ENCODE measurements around the gene ENTPD5. TPM values are rescaled to one million over a fixed set of nuclear protein-coding genes. Genes with fewer than 3 reads are reported as not detected.

ENTPD5 gene
- total and polyA plus RNA-seq, 2 donors (not counting 3 experiments of a cell fraction or from before 2014, with no cell fraction given), result 8.4 to 13.0 TPM

DNA sequence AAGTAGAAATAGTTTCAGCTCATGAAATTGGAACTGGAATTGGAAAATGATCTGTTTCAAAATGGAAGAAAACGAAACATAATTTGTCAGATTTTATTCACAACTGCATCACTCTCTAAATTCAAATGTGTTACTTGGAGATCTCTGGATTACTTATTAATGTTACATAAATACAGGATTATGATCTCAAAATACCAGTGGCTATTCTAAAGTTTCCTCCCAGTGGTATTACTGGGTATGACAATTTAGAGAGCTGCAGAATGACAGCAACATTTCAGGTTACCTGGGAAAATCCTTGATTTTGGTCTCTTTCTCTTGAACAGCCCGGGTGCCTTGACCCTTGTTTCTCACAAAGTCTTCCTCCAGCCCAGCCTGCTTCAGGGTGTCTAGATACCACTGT is 83.4 kb downstream of the ENTPD5 start:
- Histone ChIP-seq H3K79me2 (ENCODE audit: control insufficient read depth, insufficient read depth, low read length) (no peaks in the 10 kb centered on the region), H4K20me1 (replicated peaks; ENCODE audit: control insufficient read depth, extremely low read depth, insufficient read depth, low read length) (no peaks in the 10 kb centered on the region), H2AFZ (ENCODE audit: low read depth, low read length) (no peak overlapping the region), H3K9ac (replicated peaks; ENCODE audit: extremely low read depth, insufficient read depth, low read length) (no peak overlapping the region), H3K4me1 (ENCODE audit: control insufficient read depth, extremely low read depth, insufficient read depth, low read length) (no peaks in the 10 kb centered on the region), H3K4me3 (replicated peaks in 1 of 3; ENCODE audit: insufficient read depth in 1 of 3, low read depth in 1 of 3, low read length in 3 of 3) (no peak overlapping the region), H3K9me1 (replicated peaks; ENCODE audit: control insufficient read depth, extremely low read depth, insufficient read depth, low read length) (no peaks in the 10 kb centered on the region), H3K27me3 (ENCODE audit: control insufficient read depth in 2 of 2, insufficient read depth in 2 of 2, low read length in 2 of 2) (no peaks in the 10 kb centered on the region), H3K9me3 (replicated peaks; ENCODE audit: control insufficient read depth, insufficient read depth, low read length) (no peaks in the 10 kb centered on the region), H3K36me3 (ENCODE audit: control insufficient read depth in 2 of 2, extremely low read depth in 1 of 2, insufficient read depth in 2 of 2, low read length in 2 of 2) (peaks cover 15 to 16% of the 10 kb centered on the region in 2 experiments), H3K4me2 (ENCODE audit: insufficient read depth, low read length) (no peak overlapping the region), H3K27ac (ENCODE audit: insufficient read depth, low read depth, low read length) (no peak overlapping the region)
- FAIRE-seq, result peak; percentile 67
- CTCF ChIA-PET, result interaction anchor here (0.9 to 2.1 kb wide), 12 partner anchors 10 to 301 kb away, joined by 3 to 20 read pairs (median 4); partner anchors contain the start of genes COQ6, FAM161B and PTGR2
- POLR2A ChIA-PET, result no interaction called here
- TF ChIP-seq, protein P1, sequence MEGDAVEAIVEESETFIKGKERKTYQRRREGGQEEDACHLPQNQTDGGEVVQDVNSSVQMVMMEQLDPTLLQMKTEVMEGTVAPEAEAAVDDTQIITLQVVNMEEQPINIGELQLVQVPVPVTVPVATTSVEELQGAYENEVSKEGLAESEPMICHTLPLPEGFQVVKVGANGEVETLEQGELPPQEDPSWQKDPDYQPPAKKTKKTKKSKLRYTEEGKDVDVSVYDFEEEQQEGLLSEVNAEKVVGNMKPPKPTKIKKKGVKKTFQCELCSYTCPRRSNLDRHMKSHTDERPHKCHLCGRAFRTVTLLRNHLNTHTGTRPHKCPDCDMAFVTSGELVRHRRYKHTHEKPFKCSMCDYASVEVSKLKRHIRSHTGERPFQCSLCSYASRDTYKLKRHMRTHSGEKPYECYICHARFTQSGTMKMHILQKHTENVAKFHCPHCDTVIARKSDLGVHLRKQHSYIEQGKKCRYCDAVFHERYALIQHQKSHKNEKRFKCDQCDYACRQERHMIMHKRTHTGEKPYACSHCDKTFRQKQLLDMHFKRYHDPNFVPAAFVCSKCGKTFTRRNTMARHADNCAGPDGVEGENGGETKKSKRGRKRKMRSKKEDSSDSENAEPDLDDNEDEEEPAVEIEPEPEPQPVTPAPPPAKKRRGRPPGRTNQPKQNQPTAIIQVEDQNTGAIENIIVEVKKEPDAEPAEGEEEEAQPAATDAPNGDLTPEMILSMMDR (IDR thresholded peaks at IDR 0.05; ENCODE audit: extremely low read depth in 1 of 2, insufficient read depth in 1 of 2, low read depth in 1 of 2, low read length in 2 of 2), result peak in 1 of 2 donors; percentile 26
- no peak for TF ChIP-seq POLR2AphosphoS5 (IDR thresholded peaks at IDR 0.05; ENCODE audit: insufficient read depth, low read depth, low read length)
- no peak for TF ChIP-seq GATA2 (IDR thresholded peaks at IDR 0.05; ENCODE audit: insufficient read depth, insufficient read length, low read depth, low read length)
- TF ChIP-seq, protein P2, sequence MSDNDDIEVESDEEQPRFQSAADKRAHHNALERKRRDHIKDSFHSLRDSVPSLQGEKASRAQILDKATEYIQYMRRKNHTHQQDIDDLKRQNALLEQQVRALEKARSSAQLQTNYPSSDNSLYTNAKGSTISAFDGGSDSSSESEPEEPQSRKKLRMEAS (IDR thresholded peaks at IDR 0.05; ENCODE audit: insufficient read depth, insufficient read length), result no peak
- BruUV-seq (replicated peaks), result no TSS peak
- dilution Hi-C loops (cut with MboI; ENCODE audit: extremely low pct_ligation_motif_present, low sequenced_read_pairs) (no loop called here), intact Hi-C loops (cut with micrococcal nuclease) (no loop called here)
- peak; percentile 30 for DNase-seq (ENCODE audit: low read depth, low spot score)

DNA sequence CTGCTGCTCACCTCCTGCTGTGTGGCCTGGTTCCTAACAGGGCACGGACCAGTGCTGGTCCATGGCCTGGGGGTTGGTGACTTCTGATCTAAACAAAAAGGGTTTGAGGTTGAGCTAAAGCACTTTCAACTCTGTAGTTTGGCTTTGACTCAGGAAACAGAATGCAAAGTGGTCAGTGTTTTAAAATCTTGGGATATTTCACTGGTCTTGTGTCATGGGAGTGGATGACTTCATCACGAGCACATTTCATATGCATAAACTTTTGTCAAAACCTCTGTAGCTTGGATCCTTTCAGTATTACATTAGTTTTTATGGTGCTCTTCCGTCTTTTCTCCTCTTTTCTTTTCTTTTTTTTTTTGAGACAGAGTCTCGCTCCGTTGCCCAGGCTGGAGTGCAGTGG is 94.8 kb downstream of the ENTPD5 start:
- Histone ChIP-seq H4K20me1 (replicated peaks; ENCODE audit: control insufficient read depth, extremely low read depth, insufficient read depth, low read length) (no peaks in the 10 kb centered on the region), H2AFZ (ENCODE audit: low read depth, low read length) (no peak overlapping the region), H3K4me2 (ENCODE audit: insufficient read depth, low read length) (no peak overlapping the region), H3K9me1 (replicated peaks; ENCODE audit: control insufficient read depth, extremely low read depth, insufficient read depth, low read length) (no peaks in the 10 kb centered on the region), H3K27me3 (ENCODE audit: control insufficient read depth in 2 of 2, insufficient read depth in 2 of 2, low read length in 2 of 2) (no peaks in the 10 kb centered on the region), H3K27ac (ENCODE audit: insufficient read depth, low read depth, low read length) (no peak overlapping the region), H3K9me3 (replicated peaks; ENCODE audit: control insufficient read depth, insufficient read depth, low read length) (no peaks in the 10 kb centered on the region), H3K79me2 (ENCODE audit: control insufficient read depth, insufficient read depth, low read length) (no peaks in the 10 kb centered on the region), H3K4me3 (replicated peaks in 1 of 3; ENCODE audit: insufficient read depth in 1 of 3, low read depth in 1 of 3, low read length in 3 of 3) (no peak overlapping the region), H3K4me1 (ENCODE audit: control insufficient read depth, extremely low read depth, insufficient read depth, low read length) (no peaks in the 10 kb centered on the region), H3K9ac (replicated peaks; ENCODE audit: extremely low read depth, insufficient read depth, low read length) (no peak overlapping the region), H3K36me3 (ENCODE audit: control insufficient read depth in 2 of 2, extremely low read depth in 1 of 2, insufficient read depth in 2 of 2, low read length in 2 of 2) (peaks cover 25 to 31% of the 10 kb centered on the region in 2 experiments)
- DNase-seq (ENCODE audit: low read depth, low spot score) (no peak), FAIRE-seq (no peak)
- TF ChIP-seq, protein P1 (IDR thresholded peaks at IDR 0.05; ENCODE audit: extremely low read depth in 1 of 2, insufficient read depth in 1 of 2, low read depth in 1 of 2, low read length in 2 of 2), result no peak
- TF ChIP-seq GATA2 (IDR thresholded peaks at IDR 0.05; ENCODE audit: insufficient read depth, insufficient read length, low read depth, low read length) (no peak), JUN (IDR thresholded peaks at IDR 0.05; ENCODE audit: borderline replicate concordance, insufficient read depth, insufficient read length, low read depth) (no peak), MYC (IDR thresholded peaks at IDR 0.05; ENCODE audit: low read depth, low read length) (no peak), FOS (IDR thresholded peaks at IDR 0.05; ENCODE audit: borderline replicate concordance, insufficient read depth, low read length) (no peak), EZH2 (IDR thresholded peaks at IDR 0.05; ENCODE audit: borderline replicate concordance, low read depth, low read length, severe bottlenecking) (no peak), POLR2AphosphoS5 (IDR thresholded peaks at IDR 0.05; ENCODE audit: insufficient read depth, low read depth, low read length) (no peak), POLR2A (IDR thresholded peaks at IDR 0.05; ENCODE audit: low read depth, low read length) (no peak)
- no TSS peak for BruUV-seq (replicated peaks)
- ChIA-PET CTCF (interaction anchor here (1.7 kb wide), 1 partner anchor 12 kb away, joined by 7 read pairs; no protein-coding TSS in a partner anchor), POLR2A (no interaction called here)
- dilution Hi-C loops (cut with MboI; ENCODE audit: extremely low pct_ligation_motif_present, low sequenced_read_pairs), result no loop called here
- intact Hi-C loops (cut with micrococcal nuclease), result no loop called here
